HG02642 (cell line): ENCODE results near the gene PDGFC.
"Not testable (repeated sequence)": the region's sequence is repeated elsewhere in the genome, so short reads cannot be mapped to it uniquely, and the experiment has no call there.

ENCODE experiments used
- ATAC-seq: cut with Tn5 transposase; IDR thresholded peaks from one replicate; pipeline ENCODE4 v1.9.1; 2021; ENCODE audit warnings: mild to moderate bottlenecking; ENCODE audit not compliant: unreplicated experiment, poor library complexity

PDGFC gene

GRCh38 chr4:156953951-156954350, 17.6 kb downstream of the PDGFC start:
- no peak for ATAC-seq

DNA sequence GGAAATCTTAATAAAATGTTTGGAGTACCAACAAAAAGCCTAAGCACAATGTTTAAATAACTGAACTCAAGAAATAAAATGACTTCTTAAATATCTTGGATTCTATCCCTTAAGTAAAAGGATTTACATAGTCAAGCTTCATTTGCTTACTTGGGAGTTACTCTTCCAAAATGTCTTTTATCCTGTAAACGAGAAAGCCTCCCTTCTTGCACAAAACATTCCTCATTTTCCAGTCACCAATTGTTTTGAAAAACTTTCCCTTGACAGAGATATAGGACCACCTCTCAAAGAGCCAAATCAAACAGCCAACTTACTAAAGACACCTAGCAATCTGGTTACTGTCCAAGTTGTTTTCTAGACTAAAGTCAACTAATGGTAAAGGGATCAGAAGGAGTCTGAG, 18.6 kb downstream of the PDGFC start:
- ATAC-seq, result no peak

DNA sequence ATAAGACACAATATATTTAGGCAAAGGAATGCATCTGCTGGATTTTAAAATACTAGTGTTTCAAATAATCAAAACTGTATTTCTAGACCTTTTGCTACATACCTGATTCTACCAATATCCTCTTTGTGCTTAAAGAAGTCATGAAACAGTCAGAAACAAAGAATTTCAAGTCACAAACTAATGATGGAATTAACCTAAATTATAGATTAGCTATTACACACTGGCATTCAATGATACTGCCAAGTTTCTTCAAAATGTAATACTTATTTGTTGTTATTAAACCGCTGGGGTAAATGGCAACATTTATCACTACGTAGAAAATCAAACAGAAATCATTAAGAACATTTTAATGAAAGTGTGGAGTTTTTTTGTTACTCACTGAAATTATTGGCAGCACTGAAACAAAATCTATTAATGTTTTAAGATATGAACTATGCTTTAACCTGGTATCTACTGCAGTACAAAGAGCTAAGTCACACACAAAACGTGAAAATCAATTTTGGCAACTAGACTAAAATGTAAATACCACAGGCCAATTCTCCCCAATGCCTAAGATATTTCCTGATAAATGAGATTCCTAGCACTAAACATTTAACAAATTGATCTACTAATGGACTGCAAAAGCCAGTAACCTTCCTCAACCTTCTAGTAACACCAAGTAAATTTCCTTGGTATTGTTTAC, 19.4 kb downstream of the PDGFC start:
- no peak for ATAC-seq

DNA sequence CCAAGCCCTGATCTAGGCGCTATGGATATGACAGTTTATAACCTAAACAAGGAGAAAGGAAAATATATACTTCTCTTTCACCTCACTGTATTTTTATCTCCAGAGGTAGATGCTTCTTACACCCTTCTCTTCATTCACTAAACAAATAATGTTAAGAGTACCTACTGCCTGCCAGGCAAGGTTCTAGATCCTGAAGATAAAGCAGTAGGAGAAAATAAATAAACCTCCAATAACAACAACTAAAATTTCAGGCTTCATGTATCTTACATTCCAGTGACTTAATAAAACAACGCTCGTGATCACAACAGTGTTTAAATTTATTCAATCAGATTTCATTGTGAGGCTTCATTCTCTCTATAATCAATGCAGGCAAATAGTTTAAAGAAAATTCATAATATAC, 20.7 kb downstream of the PDGFC start:
- no peak for ATAC-seq

- no peak for ATAC-seq
These were observed 21.5 kb downstream of the PDGFC start for GRCh38 chr4:156950090-156950489.

DNA sequence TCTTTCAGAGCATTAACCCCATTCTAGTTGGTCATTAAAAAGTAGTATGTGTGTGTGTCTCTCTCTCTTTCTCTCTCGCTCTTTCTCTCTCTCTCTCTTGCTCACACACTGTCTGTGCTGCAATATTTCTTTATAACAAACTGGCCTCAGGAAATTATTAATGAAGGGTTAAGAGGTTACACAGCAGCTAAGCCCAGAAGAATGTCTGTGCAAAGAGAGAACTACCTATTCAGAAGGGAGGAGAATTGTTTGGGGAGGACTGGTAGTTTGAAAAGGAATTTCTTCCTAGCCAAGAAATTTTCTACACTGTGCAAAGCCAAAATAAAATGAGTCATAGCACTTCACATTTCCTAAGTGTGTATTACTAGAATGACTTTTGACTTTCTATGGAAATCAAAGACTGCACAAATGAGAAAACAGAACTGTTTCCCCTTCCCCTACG, 22.2 kb downstream of the PDGFC start:
- no peak for ATAC-seq

DNA sequence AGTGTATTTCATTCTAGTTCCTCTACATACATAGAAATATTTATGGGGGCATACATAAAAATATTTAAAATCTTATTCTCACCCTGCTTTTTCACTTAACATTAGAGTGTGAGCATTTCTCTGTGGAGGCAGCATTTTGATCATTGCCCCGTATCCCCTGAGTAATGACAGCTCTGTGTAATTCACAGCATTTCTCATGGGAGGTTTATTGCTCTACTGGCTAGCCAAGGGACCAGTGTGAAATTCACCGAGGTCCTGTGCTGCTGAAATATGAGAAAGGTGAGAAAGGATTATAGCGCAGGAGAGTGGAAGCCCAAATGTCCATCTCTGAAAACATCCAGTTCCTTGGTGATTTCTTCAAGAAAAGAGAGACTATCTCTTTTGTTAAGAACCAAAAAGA, 22.9 kb downstream of the PDGFC start:
- ATAC-seq, result no peak

DNA sequence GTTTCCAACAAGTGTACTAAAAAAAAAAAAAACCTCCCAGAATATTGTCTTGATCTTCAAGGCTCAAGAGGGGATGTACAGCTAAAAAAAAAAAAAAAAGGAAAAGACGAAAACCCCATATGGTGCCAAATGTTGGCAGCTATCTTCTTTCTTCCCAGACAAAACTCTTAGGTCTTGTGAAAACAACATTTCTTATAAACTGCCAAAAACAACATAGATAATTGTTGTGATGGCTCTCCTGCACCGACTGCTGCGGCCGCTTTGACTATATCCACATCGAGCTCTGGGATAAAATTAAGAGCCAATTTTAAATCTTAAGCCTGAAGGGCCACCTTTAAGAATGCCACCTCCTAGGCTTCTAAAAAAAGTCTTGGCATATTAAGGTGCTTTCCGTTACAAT, 23.5 kb downstream of the PDGFC start:
- ATAC-seq, result no peak

DNA sequence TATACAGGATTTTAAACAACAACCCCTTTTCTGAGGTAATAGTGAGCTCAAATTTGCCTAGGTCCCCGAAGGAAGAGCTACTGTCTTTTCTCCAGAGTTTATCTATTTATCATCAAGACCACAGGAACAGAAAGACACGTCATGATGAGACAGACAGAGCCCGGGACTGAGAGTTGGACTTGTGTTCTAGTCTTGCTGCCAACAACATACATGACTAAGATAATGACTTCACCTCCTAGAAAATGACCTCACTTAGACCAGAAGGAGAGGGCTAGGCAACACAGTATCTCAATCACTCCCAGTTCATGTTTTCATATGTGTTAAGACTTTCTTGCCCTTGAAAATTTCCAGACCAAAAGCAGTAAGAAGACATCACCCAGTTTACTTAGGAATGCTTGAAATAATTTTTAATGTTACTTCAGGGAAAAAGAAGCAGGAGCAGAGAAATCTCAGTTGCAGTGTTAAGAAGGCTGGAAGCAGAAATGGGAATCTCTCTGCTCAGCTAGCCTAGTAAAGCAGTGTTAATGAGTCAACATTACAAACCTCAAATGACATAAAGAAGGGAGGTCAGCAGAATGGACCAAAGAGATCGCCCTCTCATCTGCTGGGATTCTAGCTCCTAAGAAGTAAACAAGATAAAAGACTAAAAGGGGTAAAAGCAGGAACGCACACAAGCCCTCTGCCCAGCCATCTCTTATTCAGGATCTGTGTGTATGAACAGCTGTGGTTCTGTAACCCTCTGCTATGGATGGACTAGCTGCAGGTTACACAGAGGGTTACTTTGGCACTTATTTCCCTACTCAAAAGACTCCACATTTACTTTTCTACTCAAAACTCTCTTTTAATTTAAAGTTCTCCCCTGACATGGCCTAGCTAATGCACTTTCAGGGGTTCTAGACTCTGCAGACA, 24.8 kb downstream of the PDGFC start:
- no peak for ATAC-seq

DNA sequence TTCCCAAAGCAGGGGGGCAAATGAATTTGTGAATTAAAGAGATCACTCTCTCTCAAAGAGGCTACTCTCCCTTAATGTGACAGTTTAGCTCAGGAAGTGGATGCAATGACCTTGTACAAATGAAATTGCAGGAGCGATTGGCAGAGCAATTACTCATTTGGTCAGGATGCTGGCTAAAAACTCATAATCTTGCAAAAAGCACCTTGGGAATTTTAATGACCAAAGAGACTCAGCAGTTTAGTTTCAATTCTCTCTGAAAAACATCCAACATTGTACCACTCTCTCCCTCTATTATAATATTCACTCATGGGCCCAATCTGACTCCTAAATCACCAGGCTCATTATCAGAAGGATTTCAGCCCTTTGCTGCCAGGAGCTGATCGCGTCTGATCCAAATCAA, 26.1 kb downstream of the PDGFC start:
- ATAC-seq, result no peak

DNA sequence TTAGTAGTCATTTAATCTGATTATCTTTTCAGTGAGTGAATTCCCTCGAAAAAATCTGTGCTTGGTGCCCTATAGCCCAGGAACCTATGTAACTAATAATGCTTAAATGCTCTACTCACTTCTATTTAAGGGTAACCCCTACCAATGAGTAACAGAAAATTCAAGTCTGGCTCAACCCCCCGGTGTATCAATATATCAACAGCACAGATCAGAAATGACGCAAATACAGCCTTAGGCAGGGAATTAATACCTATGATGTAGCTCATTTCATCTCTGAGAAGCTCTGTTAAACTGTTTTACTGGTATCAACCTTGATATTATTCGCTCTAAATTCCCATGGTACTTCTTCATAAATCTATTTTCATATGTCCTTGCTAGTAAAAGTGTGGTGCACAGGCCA, 28.6 kb downstream of the PDGFC start:
- ATAC-seq, result no peak

- ATAC-seq, result no peak
These were observed 29.6 kb downstream of the PDGFC start for GRCh38 chr4:156941940-156942548.

GRCh38 chr4:156939801-156940200, 31.8 kb downstream of the PDGFC start:
- no peak for ATAC-seq

DNA sequence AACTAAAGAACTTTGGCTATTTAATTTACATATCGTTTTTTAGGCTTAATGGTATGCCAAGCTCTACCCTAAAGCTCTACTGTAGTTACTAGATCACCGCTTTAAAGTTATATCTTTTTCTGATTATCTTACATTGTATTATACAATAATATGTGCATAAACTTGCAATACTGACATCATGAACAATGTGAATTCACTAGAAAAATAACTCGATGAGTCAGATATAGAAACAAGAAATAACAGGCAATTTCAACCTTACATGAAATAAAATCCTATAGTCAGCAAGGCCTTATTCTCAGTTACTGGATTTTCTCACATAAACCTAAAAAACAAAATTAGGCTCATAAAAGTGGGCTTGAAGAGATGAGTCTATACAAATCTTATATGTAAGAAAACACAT, 32.5 kb downstream of the PDGFC start:
- ATAC-seq, result no peak

DNA sequence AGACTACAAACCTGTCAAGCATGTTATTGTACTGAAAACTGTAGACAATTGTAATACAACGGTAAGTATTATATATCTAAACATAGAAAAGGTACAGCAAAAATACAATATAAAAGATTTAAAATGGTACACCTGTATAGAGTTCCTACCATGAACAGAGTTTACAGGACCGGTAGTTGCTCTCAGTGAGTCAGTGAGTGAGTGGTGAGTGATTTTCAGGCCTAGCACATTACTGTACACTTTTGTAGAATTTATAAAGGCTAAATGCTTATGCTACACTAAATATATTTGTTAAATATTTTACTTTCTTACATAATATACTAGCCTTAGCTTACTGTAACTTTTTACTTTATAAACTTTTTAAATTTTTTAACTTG, 37.4 kb downstream of the PDGFC start:
- ATAC-seq, result no peak

DNA sequence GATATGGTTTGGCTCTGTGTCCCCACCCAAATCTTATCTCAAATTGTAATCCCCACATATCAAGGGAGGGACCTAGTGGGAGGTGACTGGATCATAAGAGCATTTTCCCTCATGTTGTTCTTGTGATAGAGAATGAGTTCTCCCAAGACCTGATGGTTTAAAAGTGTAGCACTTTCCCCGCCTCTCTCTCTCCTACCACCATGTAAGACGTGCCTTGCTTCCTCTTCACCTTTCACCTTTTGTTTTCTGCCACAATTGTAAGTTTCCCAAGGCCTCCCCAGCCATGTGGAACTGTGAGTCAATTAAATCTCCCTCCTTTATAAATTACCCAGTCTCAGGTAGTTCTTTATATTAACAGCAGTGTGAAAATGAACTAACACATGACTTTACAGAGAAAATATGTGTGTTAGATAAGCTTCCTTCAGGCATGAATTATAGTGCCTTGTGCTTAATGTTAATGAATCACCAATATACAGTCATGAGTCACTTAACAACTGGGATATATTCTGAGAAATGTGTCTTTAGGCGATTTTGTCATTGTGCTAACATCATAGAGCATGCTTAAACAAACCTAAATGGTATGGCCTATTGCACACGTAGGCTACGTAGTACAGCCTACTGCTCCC, 37.9 kb downstream of the PDGFC start:
- ATAC-seq, result no peak

GRCh38 chr4:156932360-156932759, 39.2 kb downstream of the PDGFC start:
- ATAC-seq, result not testable (repeated sequence)

- no peak for ATAC-seq
These were observed 40.3 kb downstream of the PDGFC start for GRCh38 chr4:156931267-156931666.

DNA sequence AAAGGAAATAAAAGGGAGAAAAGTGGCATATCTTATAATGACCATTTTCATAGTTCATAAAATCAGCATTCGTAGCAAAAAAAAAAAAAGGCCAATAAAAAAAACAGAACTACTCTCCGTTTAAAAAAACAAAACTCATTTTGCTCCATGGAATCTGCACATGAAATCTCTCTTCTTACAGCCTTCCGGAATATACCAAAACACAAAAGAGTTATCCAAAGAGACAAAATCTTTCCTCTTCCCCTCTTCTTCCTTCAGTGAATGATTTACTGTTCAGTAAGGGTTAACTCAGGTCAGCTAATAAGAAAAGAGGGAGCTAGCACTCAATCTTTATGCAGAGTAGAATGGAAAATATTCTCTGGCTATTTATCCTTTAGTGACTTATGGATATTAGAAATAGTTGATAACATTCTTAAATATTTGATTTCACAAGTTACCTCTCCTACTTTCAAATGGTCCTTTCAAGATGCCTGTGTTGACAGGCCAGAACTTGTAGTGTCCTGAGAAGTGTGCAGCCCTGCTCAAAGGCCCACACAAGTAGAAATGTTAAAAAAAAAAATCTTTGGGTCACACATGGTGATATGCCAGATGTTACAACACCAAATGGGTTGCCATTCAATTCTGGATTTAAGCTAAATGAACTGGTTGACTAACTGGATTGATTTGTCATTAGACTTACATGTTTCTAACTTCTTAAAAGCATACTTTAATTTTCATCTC, 42.1 kb downstream of the PDGFC start:
- no peak for ATAC-seq

GRCh38 chr4:156924774-156925315, 46.8 kb downstream of the PDGFC start:
- ATAC-seq, result no peak
